BJ (cell line): ENCODE data around the gene STEAP4. TPM values are rescaled to one million over a fixed set of nuclear protein-coding genes. Genes with fewer than 3 reads are reported as not detected.

Experiments used
- CTCF ChIA-PET: fragments of 350-600 bp; formaldehyde crosslinking; extraction: SDS; loops from one replicate; lab custom pipeline; 2021; ENCODE audit warnings: antibody characterized with exemption, inconsistent platforms; lab: Yijun Ruan, JAX
- POLR2A ChIA-PET: fragments of 300-600 bp; sonication (Branson Sonifier 250); formaldehyde crosslinking; extraction: SDS; loops from one replicate; lab custom pipeline; 2021; ENCODE audit warnings: antibody characterized with exemption; lab: Charles Lee
- DNase-seq: peaks from one replicate; pipeline ENCODE4 v3.0.0-alpha.2; 2011; ENCODE audit warnings: low read depth
- H3K27me3 ChIP-seq: 2 replicates; pipeline ENCODE4 v1.6.0; 2011; ENCODE audit warnings: low read length; ENCODE audit not compliant: control insufficient read depth, insufficient read depth
- H3K36me3 ChIP-seq: 2 replicates; pipeline ENCODE4 v1.5.1; 2011; ENCODE audit warnings: low read length; ENCODE audit not compliant: control insufficient read depth, insufficient read depth
- H3K4me3 ChIP-seq: 2 replicates; pipeline ENCODE4 v1.5.1; 2011; ENCODE audit warnings: low read depth, mild to moderate bottlenecking, control low read depth, low read length
- CTCF ChIP-seq: IDR thresholded peaks from 2 replicates; pipeline ENCODE4 v1.5.1; 2011; ENCODE audit warnings: low read depth, mild to moderate bottlenecking, control low read depth, inconsistent platforms, low read length, moderate library complexity; ENCODE audit not compliant: insufficient read depth
- polyA plus RNA-seq: library from polyadenylated mRNA; depleted of rRNA; stranded (reverse); fragments of >200 nt; gene quantifications from 2 replicates; pipeline ENCODE4 v1.2.3, GENCODE V29; 2011; rRNA removed

STEAP4 gene
- polyA plus RNA-seq, 1 experiment = not detected

DNA sequence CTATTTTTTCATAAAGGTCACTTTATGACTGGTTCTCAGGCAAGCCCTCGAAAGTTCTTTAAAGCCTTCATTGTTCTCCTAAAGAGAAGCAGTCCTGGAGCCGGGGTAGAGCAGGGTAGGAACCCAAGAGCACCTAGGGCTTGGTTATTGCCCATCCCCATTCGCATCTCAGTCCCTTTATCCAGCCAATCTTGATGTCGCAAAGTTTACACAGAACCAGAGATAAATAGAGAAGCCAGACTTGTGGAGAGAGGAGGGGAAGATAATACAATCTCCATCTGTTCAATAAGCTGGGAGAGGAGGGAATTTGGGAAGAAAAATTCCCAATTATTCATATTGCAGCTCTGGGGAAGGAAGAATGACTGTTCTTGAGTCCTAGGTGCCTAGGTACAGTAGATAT lies 80.5 kb downstream of the STEAP4 start:
- Histone ChIP-seq H3K27me3 (no peaks in the 10 kb centered on the region; the same call in 1 of the 2 replicates), H3K36me3 (no peaks in the 10 kb centered on the region), H3K4me3 (no peak overlapping the region)
- DNase-seq = no peak
- ChIA-PET CTCF (interaction anchor here (1.7 kb wide), 1 partner anchor 17 kb away, joined by 5 read pairs; no protein-coding TSS in a partner anchor), POLR2A (no interaction called here)
- TF ChIP-seq CTCF = no peak

DNA sequence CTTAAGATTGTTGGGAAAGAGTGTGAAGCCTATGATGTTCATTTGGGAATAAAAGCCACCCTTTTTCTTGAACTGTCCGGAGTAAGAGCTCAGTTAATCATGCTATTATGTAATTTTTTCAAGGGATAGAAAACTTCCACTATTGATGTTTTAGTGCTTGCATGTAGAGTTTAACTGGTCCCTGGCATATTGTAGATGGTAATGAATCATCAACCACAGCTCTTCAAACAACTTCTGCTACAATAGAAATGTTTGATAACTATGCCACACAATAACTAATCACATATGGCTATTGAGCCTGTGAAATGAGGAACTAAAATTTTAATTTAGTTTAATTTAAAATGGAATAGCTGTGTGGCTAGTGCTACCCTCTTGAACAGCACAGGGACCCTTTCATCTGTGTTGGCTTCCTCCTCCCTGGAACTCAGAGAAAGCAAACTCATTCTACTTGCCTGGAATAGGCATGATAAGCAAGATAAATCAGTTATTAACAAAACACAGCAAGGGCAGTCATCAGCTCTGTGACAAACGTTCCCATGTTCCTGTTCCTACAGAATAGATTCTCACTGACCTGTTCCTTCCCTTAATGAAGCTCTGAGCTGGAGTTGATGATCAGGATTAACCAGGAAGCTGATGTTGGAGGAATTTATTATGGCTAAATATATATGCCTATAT lies 82.0 kb downstream of the STEAP4 start:
- Histone ChIP-seq H3K4me3 (no peak overlapping the region), H3K27me3 (no peaks in the 10 kb centered on the region), H3K36me3 (no peaks in the 10 kb centered on the region)
- ChIA-PET POLR2A (no interaction called here), CTCF (interaction anchor here (0.6 to 1.8 kb wide), 2 partner anchors 13 to 19 kb away, joined by 3 to 5 read pairs; no protein-coding TSS in a partner anchor)
- TF ChIP-seq CTCF = no peak
- DNase-seq = no peak

- TF ChIP-seq CTCF = no peak
- H3K4me3 ChIP-seq = no peak overlapping the region
- ChIA-PET POLR2A (no interaction called here), CTCF (no interaction called here)
- DNase-seq = no peak
- no peaks in the 10 kb centered on the region for H3K27me3 ChIP-seq
- H3K36me3 ChIP-seq = no peaks in the 10 kb centered on the region
Measured at GRCh38 chr7:88223265-88223664, 83.4 kb downstream of the STEAP4 start.

Other genes starting within 250 kb of the STEAP4 start
- gene SRI, start 86.9 kb downstream of the STEAP4 start, polyA plus RNA-seq = 61.8 and 102 TPM in 2 replicates